SK-N-SH treated with all-trans-retinoic acid at 6 μM for 48 hours (cell line): ENCODE measurements around the gene AXIN1.

Source experiments
- PATZ1 ChIP-seq: fragments of 250-450 bp; sonication (Bioruptor Pico); IDR thresholded peaks from 2 replicates; pipeline ENCODE4 v1.8.0; 2020; ENCODE audit warnings: mild to moderate bottlenecking, moderate library complexity, borderline replicate concordance
- SNAI2 ChIP-seq: fragments of 250-450 bp; sonication (Bioruptor Pico); IDR thresholded peaks from 2 replicates; pipeline ENCODE4 v1.5.0; 2020; ENCODE audit warnings: mild to moderate bottlenecking, moderate library complexity
- ZC3H10 ChIP-seq: fragments of 250-450 bp; sonication (Bioruptor Pico); IDR thresholded peaks from 2 replicates; pipeline ENCODE4 v1.5.1; 2021; ENCODE audit warnings: mild to moderate bottlenecking, moderate library complexity
- ZFP30 ChIP-seq: fragments of 450-650 bp; formaldehyde crosslinking; IDR thresholded peaks from 2 replicates; pipeline ENCODE4 v1.5.0; 2022; ENCODE audit warnings: mild to moderate bottlenecking, moderate library complexity
- ZNF565 ChIP-seq: fragments of 450-650 bp; formaldehyde crosslinking; conservative IDR thresholded peaks from 2 replicates; pipeline ENCODE4 v1.5.0; 2020; ENCODE audit warnings: low read depth, mild to moderate bottlenecking, moderate library complexity
- ZNF8 ChIP-seq: fragments of 450-650 bp; formaldehyde crosslinking; IDR thresholded peaks from 2 replicates; pipeline ENCODE4 v1.5.0; 2020; ENCODE audit warnings: mild to moderate bottlenecking, moderate library complexity
- TF ChIP-seq, protein P1 (sequence below): fragments of 250-450 bp; sonication (Bioruptor Pico); IDR thresholded peaks from 2 replicates; pipeline ENCODE4 v1.5.1; 2020; ENCODE audit warnings: low read depth, mild to moderate bottlenecking, moderate library complexity

DNA sequence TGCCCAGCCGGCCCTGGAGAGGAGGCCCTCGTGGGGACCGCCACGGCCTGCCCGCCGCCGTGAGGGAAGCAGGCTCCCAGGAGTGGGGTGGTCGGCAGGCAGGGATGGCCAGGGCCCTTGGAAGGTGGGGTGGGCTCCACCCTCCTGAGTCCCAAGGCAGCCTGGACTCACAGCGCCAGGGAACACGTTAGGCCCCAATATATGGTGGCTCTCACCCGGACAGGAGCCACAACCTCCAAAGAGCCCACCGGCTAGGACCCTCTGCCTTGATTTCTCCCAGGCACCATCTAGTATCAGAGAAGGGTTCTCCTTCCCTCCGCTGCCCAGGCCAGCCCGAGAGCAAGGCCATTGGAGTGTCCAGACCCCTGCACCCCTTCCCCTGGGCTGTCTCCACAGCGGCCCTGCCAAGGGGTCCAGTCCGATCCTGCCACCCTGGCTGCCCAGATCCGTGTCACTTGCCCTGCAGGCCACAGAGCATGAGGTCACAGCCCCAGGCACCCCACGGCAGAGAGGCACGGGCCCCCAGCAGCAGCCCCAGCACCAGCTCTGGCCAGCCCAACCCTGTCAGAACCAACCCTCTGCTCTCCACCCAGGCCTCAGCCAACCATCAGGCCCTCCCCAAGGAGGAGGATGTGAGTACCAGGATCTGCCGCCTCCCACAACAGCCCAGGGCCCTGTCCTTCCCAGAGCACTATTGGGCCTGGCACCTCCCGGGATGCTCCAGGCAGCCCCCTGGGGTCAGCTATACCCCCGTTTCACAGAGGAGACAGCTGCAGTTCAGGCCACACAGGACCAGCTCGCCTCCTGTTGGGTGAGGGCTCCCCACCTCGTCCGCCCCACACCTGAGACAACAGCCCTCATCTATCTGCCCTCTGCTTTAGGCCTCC is 1.1 kb upstream of the AXIN1 start:
- TF ChIP-seq ZC3H10 (CRISPR knock-in tag) (no peak), PATZ1 (CRISPR knock-in tag) (no peak), SNAI2 (CRISPR knock-in tag) (no peak), ZNF565 (CRISPR knock-in tag) (no peak), ZFP30 (no peak), ZNF8 (no peak)
- TF ChIP-seq, protein P1, sequence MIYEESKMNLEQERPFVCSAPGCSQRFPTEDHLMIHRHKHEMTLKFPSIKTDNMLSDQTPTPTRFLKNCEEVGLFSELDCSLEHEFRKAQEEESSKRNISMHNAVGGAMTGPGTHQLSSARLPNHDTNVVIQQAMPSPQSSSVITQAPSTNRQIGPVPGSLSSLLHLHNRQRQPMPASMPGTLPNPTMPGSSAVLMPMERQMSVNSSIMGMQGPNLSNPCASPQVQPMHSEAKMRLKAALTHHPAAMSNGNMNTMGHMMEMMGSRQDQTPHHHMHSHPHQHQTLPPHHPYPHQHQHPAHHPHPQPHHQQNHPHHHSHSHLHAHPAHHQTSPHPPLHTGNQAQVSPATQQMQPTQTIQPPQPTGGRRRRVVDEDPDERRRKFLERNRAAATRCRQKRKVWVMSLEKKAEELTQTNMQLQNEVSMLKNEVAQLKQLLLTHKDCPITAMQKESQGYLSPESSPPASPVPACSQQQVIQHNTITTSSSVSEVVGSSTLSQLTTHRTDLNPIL (CRISPR knock-in tag), result no peak
